ENCODE data around the gene SLC5A3.

DNA sequence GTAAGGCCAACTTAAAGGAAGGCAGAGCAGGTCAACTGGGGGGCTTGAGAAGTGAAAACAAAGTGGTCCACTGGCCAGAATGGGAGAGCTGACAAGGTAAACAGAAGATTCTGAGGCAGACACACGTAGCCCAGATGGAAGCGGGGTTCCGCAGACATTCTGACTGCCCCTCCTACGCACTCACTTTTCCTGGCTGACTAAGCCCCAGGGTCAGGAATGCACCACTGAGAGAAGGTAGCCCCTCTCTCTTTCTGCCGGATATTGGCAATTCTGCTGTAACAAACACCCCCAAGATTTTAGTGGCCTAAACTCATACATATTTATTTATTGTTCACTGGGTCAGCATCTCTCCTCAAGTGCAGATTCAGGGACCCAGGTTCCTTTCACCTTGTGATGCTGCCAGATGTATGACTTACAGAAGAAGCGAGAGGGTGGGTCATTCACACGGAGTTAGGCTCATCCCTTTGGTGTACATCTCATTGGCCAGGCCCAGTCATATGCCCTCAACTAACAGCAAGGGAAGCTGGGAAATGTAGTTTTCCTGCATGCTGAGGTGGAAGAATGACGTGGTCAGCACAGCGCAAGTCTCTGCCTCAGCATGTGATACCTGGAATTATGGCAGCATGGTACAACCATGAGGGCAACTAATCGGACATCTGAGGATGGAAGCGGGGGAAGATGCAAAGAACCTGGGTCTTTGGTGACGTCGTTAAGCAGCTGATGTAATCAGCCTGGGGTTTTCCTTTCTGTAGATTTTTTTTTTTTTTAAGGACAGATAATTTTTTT lies 43.4 kb upstream of the SLC5A3 start:
- TF ChIP-seq, protein P1, sequence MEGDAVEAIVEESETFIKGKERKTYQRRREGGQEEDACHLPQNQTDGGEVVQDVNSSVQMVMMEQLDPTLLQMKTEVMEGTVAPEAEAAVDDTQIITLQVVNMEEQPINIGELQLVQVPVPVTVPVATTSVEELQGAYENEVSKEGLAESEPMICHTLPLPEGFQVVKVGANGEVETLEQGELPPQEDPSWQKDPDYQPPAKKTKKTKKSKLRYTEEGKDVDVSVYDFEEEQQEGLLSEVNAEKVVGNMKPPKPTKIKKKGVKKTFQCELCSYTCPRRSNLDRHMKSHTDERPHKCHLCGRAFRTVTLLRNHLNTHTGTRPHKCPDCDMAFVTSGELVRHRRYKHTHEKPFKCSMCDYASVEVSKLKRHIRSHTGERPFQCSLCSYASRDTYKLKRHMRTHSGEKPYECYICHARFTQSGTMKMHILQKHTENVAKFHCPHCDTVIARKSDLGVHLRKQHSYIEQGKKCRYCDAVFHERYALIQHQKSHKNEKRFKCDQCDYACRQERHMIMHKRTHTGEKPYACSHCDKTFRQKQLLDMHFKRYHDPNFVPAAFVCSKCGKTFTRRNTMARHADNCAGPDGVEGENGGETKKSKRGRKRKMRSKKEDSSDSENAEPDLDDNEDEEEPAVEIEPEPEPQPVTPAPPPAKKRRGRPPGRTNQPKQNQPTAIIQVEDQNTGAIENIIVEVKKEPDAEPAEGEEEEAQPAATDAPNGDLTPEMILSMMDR (IDR thresholded peaks at IDR 0.05), result no peak
- TF ChIP-seq POLR2A (IDR thresholded peaks at IDR 0.05), result no peak

Measured in heart left ventricle (tissue), 13 donors.